Suppressor macrophage treated with lipopolysaccharide for 4 hours (primary cell): ENCODE data around the gene INTS1.
"Not testable (repeated sequence)": the region's sequence is repeated elsewhere in the genome, so short reads cannot be mapped to it uniquely, and the experiment has no call there.

Source experiments
- DNase-seq: peaks from one replicate; pipeline ENCODE4 v3.0.0-alpha.2; 2020

Gene INTS1

GRCh38 chr7:1529383-1530116 is 25.4 kb upstream of the INTS1 start:
- DNase-seq = no peak

DNA sequence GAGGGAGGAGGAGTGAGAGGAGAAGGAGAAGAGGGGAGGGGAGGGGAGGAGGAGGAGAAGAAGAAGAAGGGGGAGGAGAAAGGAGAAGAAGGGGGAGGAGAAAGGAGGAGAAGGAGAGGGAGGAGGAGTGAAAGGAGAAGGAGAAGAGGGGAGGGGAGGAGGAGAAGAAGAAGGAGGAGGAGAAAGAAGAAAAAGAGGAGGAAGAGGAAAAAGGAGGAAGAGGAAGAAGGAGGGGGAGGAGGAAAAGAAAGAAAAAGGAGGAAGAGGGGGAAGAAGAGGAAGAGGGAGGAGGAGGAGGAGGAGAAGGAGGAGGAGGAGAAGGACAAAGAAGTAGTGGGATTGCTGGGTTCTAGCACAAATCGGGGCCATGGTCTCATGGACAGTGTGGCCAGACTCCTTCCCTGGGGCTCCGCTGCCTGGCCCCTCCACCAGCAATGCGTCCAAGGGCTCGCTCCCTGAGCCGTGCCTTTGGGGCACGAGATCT is 22.1 kb upstream of the INTS1 start:
- no peak for DNase-seq

DNA sequence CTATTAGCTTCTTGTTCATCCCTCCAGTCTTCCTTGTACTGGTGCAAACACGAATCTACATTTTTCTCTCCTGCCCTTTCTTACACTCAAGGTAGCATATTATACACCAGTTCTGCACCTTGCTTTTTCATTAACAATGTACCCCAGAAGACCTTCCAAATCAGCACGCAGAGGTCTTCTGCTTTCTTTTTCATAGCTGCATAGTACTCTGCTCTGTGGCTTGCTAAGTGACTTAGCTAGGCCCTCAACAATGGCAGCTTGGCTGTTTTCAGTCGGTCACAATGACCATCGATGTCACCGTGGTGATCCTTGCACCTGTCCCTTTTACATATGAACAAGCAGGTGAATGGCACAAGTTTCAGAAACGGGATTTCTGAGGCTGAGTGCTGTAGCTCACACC is 21.2 kb upstream of the INTS1 start:
- no peak for DNase-seq

DNA sequence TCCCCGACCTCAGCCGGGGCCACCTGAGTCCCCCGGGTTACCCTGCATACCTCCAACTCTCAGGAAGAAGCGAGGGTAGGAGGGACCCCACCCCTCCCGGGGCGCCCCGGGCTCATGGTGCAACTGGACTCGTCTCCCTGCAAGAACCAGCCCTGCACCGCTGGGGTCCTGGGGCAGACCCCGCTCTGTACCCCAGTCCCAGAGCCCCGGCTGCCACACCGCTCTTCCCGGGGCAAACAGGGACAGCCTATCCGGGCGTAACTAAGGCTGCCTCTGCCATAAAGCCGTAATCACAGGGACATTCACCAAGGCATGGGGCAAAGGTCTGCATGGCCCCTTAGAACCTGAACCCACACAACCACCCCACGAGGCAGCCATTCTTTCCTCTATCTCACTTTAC is 19.7 kb upstream of the INTS1 start:
- DNase-seq = no peak

DNA sequence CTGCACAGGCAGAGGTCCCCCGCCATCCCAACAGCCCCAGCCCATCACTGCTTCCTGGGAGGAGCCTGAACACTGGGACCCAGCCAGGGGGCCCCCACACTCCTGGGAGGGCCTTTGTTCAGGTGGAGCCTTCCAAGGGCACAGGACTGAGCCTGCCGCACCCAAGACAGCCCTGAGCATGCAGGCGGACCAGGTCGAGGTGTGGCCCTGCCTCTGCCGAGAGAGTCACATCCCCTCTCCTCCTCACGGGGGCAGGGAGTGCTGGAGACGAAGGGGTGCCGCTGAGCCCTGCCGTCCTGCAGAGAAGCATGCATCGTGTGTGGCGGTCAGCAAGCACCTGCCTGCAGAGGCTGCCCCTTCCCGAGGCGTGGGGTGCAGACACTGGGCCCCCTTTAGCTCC is 19.0 kb upstream of the INTS1 start:
- no peak for DNase-seq

- DNase-seq = no peak
Measured at GRCh38 chr7:1521456-1521855, 17.3 kb upstream of the INTS1 start.

GRCh38 chr7:1520539-1521234 is 16.5 kb upstream of the INTS1 start:
- peak; percentile 58 for DNase-seq

DNA sequence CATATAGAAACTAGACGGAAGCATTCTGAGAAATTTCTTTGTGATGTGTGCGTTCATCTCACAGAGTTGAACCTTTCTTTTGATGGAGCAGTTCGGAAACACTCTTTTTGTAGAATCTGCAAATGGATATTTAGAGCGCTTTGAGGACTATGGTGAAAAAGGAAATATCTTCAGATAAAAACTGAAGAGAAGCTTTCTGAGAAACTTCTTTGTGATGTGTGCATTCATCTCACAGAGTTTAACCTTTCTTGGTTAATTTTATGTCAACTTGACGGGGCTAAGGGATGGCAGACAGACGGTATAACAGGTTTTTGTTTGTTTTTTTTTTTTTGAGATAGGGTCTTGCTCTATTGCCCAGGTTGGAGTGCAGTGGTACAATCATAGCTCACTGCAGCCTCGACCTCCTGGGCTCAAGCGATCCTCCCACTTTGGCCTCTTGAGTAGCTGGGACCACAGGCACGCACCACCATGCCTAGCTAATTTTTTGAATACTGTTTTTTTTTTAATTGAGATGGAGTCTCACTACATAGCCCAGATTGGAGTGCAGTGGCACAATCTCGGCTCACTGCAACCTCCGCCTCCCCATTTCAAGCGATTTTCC is 15.2 kb upstream of the INTS1 start:
- DNase-seq = not testable (repeated sequence)

- DNase-seq = no peak
Measured at GRCh38 chr7:1516586-1517251, 12.5 kb upstream of the INTS1 start.

DNA sequence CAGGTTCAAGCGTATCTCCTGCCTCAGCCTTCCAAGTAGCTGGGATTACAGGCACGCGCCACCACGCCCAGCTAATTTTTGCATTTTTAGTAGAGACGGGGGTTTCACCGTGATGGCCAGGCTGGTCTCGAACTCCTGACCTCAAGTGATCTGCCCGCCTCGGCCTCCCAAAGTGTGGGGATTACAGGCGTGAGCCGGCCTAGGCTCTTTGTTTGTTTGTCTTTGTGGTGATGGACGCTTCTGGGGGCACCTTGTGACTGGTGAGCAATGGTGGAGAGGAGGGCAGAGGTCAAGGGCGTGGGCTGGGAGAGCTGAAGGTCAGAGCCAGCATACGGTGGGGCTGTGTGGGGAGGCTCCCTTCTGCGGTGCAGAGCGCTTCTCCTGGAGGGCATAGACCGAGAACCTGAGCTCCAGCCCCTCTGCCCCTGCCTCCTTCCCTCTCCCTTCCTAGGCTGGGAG is 11.3 kb upstream of the INTS1 start:
- DNase-seq = not testable (repeated sequence)

GRCh38 chr7:1514995-1515401 is 10.8 kb upstream of the INTS1 start:
- DNase-seq = no peak

GRCh38 chr7:1514407-1514806 is 10.2 kb upstream of the INTS1 start:
- no peak for DNase-seq

- peak; percentile 76 for DNase-seq
Measured at GRCh38 chr7:1513657-1514095, 9.5 kb upstream of the INTS1 start.

GRCh38 chr7:1512781-1513656 is 8.8 kb upstream of the INTS1 start:
- peak; percentile 93 for DNase-seq

GRCh38 chr7:1511444-1512422 is 7.5 kb upstream of the INTS1 start:
- no peak for DNase-seq

GRCh38 chr7:1510780-1511154 is 6.6 kb upstream of the INTS1 start:
- DNase-seq = no peak

DNA sequence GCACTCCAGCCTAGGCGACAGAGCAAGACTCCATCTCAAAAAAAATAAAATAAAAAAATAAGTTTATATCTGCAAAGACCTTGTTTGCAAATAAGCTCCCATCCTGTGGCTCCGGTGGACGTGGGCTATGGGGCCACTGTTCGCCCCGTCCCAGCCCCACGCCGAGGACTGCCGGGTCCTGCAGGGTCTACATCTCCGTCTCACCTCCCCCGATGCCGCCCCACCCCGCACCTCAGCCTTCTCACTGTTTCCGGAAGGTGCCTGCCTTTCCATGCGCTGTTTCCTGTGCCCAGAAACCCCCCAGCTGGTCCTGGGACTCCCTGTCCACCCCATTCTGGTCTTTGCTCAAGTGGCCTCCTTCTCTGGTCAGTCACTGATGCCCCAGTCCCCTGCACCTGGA is 5.0 kb upstream of the INTS1 start:
- DNase-seq = no peak

DNA sequence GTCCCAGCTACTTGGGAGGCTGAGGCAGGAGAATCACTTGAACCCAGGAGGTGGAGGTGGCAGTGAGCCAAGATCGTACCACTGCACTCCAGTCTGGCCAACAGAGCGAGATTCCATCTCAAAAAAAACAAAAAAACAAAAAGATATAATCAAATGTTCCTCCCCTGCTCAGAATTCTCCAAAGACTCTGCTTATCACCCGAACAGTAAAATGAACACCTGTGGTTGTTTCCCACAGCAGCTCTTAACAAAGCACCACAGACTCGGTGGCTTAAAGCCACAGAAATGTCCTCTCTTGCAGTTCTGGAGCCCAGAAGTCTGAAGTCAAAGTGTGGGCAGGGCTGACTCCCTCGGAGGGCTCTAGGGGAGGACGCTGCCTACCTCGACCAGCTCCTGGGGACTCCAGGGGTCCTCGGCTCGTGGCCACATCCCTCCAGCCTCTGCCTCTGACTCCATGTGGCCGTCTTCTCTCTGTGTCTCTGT is 4.1 kb upstream of the INTS1 start:
- no peak for DNase-seq

DNA sequence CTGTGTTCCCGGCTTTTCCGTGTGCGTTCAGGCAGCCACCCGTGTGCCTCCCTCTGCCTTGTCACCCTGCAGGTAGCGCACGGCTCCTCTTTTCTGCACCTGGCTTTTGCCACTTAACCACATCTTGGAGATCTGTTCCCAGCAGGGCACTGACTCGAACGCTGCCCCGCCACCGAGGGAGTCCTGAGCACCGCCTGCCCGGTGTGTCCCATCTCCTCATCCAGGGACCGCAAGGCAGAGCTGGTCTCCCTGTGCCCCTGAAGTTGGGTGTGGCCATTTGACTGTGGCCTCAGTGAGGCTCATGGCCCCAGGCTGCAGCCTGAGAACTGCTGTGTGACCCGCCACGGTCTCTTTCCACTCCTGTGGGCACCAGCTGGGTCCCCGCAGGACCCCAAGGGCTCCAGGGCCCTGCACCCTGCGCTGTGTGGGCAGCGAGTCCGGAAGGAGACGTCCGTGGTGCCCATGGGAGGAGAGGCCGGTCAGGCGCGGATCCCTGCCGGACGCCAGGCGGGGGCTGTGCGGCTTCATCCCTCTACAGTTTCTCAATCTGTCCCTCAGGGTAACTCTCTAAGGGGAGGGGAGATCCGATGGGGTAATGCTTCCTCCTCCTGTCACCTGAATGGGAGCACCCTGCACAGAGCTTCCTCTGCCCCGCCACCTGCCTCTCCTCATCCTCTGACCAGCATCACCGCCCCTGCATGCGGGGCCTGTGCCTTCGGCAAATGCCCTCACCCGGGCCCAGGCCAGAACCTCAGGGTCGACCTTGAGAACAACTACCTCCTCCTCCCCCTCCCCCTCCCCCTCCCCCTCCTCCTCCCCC is 1.8 kb upstream of the INTS1 start:
- DNase-seq = no peak

DNA sequence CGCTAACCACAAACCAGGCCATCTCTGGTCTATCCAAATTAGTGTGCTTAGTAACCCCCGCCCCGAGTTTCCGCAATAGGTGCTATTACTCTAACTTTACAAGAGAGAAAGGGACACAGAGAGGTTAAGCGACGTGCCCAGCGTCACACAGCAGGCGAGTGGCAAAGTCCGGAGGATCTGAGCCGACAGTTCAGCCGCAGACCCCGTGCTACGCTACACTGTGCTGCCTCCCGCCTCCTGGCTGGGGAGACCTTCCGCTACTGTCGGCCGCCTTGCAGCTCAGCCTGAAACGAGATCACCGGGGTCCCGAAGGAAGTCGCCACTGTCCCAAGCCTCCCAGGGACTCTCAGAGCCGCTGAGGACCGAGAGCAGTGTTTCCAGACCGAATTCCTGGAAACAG is 799 bp downstream of the INTS1 start:
- no peak for DNase-seq
